ENCODE measurements around the gene SLC35A4.
A peak's percentile ranks its signal among the peaks of the same experiment; 100 is the strongest.

Gene SLC35A4

DNA sequence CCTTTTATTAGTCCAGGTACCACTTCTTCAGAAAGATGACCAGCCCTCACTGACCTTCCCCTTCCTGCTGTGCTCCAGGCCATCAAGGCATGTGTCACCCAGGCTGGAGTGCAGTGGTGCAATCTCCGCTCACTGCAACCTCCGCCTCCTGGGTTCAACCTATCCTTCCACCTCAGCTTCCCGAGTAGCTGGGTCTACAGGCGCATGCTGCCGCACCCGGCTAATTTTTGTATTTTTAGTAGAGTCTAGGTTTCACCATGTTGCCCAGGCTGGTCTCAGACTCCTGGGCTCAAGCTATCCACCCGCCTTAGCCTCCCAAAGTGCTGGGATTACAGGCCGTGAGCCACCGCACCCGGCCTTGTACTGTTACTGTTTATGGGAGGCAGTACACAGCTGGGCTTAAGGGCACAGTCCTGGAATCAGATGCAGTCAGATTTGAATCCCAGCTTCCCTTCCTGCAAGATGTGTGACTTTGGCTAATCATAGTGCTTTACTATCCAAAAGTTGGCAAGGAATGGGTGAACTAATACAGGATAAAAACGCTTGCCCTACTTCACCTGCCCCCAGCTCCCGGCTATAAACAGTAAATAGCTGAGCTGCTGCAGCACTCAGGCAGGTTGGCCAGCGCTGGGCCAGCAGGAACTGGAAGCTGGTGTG lies 17.6 kb upstream of the SLC35A4 start:
- Histone ChIP-seq H3K4me1 (ENCODE audit: control insufficient read depth, low read length) (peaks cover 29% of the 10 kb centered on the region), H3K4me2 (ENCODE audit: low read length) (peak overlapping the region; percentile 97), H3K9me3 (ENCODE audit: control insufficient read depth, insufficient read depth, low read length) (no peaks in the 10 kb centered on the region), H3K9me2 (replicated peaks; ENCODE audit: control insufficient read depth, low read length) (no peaks in the 10 kb centered on the region), H4K20me1 (ENCODE audit: control insufficient read depth, insufficient read depth, low read depth, low read length) (no peaks in the 10 kb centered on the region), H3F3A (ENCODE audit: control insufficient read depth, insufficient read depth) (peaks cover 7% of the 10 kb centered on the region), H3K4me3 (ENCODE audit: low read length) (peak overlapping the region; percentile 80), H3K36me3 (ENCODE audit: control insufficient read depth, low read length) (peaks cover 53% of the 10 kb centered on the region), H3K27ac (ENCODE audit: low read depth, low read length) (no peak overlapping the region), H3K27me3 (ENCODE audit: control insufficient read depth, low read length) (no peaks in the 10 kb centered on the region), H3K79me2 (ENCODE audit: control insufficient read depth, low read length) (peaks cover 7% of the 10 kb centered on the region; the same call in 1 of the 2 replicates)
- TF ChIP-seq EZH2phosphoT487 (IDR thresholded peaks at IDR 0.05; ENCODE audit: borderline replicate concordance, low read length), result no peak
- TF ChIP-seq, protein P1, sequence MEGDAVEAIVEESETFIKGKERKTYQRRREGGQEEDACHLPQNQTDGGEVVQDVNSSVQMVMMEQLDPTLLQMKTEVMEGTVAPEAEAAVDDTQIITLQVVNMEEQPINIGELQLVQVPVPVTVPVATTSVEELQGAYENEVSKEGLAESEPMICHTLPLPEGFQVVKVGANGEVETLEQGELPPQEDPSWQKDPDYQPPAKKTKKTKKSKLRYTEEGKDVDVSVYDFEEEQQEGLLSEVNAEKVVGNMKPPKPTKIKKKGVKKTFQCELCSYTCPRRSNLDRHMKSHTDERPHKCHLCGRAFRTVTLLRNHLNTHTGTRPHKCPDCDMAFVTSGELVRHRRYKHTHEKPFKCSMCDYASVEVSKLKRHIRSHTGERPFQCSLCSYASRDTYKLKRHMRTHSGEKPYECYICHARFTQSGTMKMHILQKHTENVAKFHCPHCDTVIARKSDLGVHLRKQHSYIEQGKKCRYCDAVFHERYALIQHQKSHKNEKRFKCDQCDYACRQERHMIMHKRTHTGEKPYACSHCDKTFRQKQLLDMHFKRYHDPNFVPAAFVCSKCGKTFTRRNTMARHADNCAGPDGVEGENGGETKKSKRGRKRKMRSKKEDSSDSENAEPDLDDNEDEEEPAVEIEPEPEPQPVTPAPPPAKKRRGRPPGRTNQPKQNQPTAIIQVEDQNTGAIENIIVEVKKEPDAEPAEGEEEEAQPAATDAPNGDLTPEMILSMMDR (IDR thresholded peaks at IDR 0.05; ENCODE audit: low read depth, low read length, poor library complexity, severe bottlenecking), result no peak

DNA sequence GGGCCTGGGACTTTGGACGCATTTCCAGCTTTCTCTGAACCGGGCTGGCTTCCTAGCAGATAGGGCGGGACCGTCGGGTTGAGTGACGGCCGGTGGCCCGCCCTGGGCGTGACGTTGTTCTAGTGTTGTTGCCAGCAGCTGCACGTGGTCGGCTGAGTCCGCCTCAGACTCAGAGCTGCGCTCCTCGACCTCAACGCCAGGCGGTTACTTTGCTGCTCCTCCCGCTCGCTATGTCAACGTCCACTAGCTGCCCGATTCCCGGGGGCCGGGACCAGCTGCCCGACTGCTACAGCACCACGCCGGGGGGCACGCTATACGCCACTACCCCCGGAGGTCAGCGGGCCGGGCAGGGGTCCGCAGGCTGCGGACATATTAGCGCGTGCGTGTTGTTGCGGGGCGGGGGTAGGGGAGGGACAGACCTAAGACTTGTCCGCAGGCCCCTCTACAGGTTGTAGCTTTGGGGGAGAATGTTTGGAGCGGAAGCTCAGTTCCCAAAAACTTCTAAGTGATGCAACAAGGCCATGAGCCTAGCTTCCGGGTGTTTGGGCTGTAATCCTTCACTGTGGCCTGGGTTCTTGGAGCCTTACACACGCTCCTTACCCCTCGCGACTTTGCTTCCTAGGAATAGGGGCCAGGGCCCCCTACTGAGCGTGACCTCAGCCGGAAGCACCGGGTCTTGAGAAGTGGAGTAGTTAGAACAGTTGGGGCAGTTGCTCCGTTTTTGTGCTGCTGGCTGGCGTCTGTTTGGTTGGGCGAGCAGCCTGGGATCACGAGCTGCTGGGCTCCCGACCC lies 16.9 kb upstream of the SLC35A4 start, which contains the start of gene EIF4EBP3:
EIF4EBP3 (plus strand) TSS at position 155 of the 792 bp plus-strand sequence; CDS start at position 231, 76 bp downstream.
- H3K79me2 ChIP-seq (ENCODE audit: control insufficient read depth, low read length), result peaks cover 10% of the 10 kb centered on the region
- peaks cover 7% of the 10 kb centered on the region for H3F3A ChIP-seq (ENCODE audit: control insufficient read depth, insufficient read depth)
- H3K9me2 ChIP-seq (replicated peaks; ENCODE audit: control insufficient read depth, low read length), result no peaks in the 10 kb centered on the region
- H3K4me1 ChIP-seq (ENCODE audit: control insufficient read depth, low read length), result peaks cover 30% of the 10 kb centered on the region
- no peaks in the 10 kb centered on the region for H3K27me3 ChIP-seq (ENCODE audit: control insufficient read depth, low read length)
- no peak for TF ChIP-seq EZH2phosphoT487 (IDR thresholded peaks at IDR 0.05; ENCODE audit: borderline replicate concordance, low read length)
- TF ChIP-seq, protein P1 (IDR thresholded peaks at IDR 0.05; ENCODE audit: low read depth, low read length, poor library complexity, severe bottlenecking), result peak; percentile 38
- H4K20me1 ChIP-seq (ENCODE audit: control insufficient read depth, insufficient read depth, low read depth, low read length), result no peaks in the 10 kb centered on the region
- H3K9me3 ChIP-seq (ENCODE audit: control insufficient read depth, insufficient read depth, low read length), result no peaks in the 10 kb centered on the region
- peak within 1 kb of the TSS; percentile 97 for H3K4me2 ChIP-seq (ENCODE audit: low read length)
- H3K4me3 ChIP-seq (ENCODE audit: low read length), result peak within 1 kb of the TSS; percentile 80
- peak within 1 kb of the TSS; percentile 42 for H3K27ac ChIP-seq (ENCODE audit: low read depth, low read length)
- H3K36me3 ChIP-seq (ENCODE audit: control insufficient read depth, low read length), result peaks cover 56% of the 10 kb centered on the region

DNA sequence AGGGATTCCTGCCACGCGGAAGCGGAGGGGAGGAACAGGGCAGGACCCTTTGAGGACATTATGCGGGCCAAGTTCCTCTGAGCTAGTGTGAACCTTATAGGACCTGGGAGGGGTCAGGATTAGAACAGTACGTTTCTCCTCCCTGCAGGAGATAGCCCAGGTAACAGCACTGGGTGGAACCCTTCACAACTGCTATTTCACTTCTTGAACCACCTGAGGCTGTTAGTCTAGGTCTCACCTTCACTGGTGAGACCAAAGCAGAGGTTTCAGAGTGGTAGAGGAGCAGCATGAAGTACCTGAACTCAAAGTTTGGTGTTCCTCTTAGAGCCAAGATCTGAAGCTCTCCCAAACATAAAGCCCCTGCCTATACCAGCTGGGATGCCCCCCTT lies 16.3 kb upstream of the SLC35A4 start:
- no peaks in the 10 kb centered on the region for H3K9me2 ChIP-seq (replicated peaks; ENCODE audit: control insufficient read depth, low read length)
- TF ChIP-seq, protein P1 (IDR thresholded peaks at IDR 0.05; ENCODE audit: low read depth, low read length, poor library complexity, severe bottlenecking), result no peak
- no peak for TF ChIP-seq EZH2phosphoT487 (IDR thresholded peaks at IDR 0.05; ENCODE audit: borderline replicate concordance, low read length)
- H3K4me2 ChIP-seq (ENCODE audit: low read length), result peak overlapping the region; percentile 97
- peaks cover 16% of the 10 kb centered on the region for H3K79me2 ChIP-seq (ENCODE audit: control insufficient read depth, low read length)
- no peaks in the 10 kb centered on the region for H3K27me3 ChIP-seq (ENCODE audit: control insufficient read depth, low read length)
- H3K36me3 ChIP-seq (ENCODE audit: control insufficient read depth, low read length), result peaks cover 59% of the 10 kb centered on the region
- peak overlapping the region; percentile 42 for H3K27ac ChIP-seq (ENCODE audit: low read depth, low read length)
- H3F3A ChIP-seq (ENCODE audit: control insufficient read depth, insufficient read depth), result peaks cover 7% of the 10 kb centered on the region
- no peaks in the 10 kb centered on the region for H3K9me3 ChIP-seq (ENCODE audit: control insufficient read depth, insufficient read depth, low read length)
- H4K20me1 ChIP-seq (ENCODE audit: control insufficient read depth, insufficient read depth, low read depth, low read length), result no peaks in the 10 kb centered on the region
- peaks cover 34% of the 10 kb centered on the region for H3K4me1 ChIP-seq (ENCODE audit: control insufficient read depth, low read length)
- peak overlapping the region; percentile 80 for H3K4me3 ChIP-seq (ENCODE audit: low read length)
